OCI-M2 (cell line): ENCODE measurements around the gene TAF5L.

ENCODE experiments used
- DNase-seq: peaks from one replicate; lab custom pipeline; 2025; ENCODE audit not compliant: unreplicated experiment; lab: John Stamatoyannopoulos, UW

Gene TAF5L

DNA sequence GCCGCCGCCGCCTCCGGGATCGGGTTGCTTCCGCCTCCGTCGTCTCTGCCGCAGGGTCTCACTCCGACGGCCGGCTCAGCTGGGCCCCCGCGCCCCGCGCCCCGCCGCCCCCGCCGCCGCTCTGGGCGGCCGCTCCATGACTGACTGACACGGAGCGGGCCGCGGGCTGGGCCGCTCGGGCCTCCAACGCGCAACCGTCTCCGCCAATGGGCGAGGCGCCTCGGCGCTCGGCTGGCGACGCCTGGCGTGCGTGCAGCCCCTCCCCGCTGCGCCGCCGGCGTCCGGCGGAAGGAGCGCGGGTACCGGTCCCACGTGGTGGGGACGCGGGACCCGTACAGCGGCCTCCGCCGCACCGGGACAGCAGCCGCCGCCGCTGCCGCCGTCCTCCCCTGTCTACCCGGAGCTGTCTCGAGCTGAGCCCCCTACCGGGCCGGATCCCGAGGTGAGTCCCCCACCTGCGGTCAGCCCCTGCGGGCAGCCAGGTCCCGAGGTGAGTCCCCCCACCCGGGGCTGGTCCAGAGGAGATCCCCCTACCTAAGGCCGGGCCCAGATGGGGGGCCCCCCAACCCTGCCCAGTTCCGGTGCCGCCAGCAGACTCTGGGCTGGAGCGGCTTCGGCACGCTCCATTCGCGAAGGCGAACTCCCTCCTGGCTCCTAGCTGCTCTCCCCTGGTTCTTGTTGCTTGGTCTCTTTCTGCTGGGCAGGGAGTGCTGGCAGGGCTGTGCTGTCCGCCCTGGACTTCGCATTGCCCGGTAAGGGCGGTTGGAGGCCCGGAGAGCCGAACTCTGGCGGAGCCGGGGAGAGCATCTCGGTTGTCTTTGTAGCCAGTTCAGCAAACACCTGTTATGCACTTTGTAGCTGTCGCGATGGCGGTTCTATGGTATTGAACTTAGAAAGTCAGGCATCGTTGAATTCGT, at the start of gene TAF5L, which contains the start of gene URB2:
Gene TAF5L, minus strand, starts transcription at position 208 of the 917 bp plus-strand sequence. CDS start 11,640 bp downstream, outside the sequence.
Gene URB2, plus strand, starts transcription at position 333 of the 917 bp plus-strand sequence. CDS start 1,387 bp downstream, outside the sequence.
- no peak for DNase-seq

DNA sequence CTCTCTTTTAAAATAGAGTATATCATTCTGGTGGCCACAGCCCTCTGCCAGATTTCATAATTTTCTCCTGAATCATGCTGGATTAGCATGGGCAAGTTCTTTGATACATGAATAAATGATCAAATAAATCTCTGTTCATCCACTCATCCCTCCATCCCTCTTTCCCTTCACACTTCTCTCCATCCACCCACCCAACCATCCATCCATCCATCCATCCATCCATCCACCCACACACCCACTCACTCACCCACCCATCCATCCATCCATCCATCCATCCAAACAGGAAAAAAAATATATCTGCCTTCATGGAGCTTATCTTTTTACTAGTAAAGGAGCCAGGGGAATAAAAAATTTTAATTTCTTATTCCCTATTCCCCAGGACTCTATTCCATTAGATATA, 49.5 kb upstream of the TAF5L start:
- no peak for DNase-seq

DNA sequence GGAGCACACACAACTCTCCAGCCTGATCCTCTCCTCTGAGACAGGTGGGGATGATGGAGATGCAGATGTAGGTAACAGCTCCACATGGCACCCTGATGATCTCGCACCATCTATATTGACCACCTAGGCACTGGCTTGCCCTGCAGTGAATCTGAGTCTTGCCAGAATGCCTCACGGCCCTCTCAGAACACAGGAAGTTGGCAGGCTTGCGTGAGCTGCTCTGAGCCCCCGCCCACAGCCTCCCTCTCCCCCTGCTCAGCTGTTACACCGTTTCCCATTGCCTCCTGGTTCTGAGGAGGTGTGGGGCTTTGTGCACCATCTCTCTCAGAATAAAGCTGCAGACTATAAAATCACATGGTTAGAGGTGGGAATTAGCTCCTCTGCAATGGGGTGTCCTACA, 48.1 kb upstream of the TAF5L start:
- DNase-seq, result no peak

DNA sequence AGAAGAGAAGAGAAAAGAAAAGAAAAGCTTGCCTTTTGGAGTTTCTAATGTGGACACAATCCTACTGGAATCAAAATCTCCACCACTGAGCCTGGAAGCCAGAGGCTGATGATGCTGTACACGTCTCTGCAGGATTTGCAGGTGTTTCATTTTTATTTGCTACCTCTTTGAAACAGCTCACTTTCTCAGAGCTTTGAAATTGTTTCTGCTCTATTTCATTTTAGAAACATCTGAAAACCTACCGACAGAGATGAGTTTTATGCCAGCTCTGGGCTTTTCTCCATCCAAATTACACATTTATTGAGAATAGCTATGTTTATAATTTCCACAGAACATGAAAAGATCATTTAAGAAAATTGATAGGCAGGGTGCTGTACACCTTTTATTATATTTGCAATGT, 46.3 kb upstream of the TAF5L start:
- no peak for DNase-seq

DNA sequence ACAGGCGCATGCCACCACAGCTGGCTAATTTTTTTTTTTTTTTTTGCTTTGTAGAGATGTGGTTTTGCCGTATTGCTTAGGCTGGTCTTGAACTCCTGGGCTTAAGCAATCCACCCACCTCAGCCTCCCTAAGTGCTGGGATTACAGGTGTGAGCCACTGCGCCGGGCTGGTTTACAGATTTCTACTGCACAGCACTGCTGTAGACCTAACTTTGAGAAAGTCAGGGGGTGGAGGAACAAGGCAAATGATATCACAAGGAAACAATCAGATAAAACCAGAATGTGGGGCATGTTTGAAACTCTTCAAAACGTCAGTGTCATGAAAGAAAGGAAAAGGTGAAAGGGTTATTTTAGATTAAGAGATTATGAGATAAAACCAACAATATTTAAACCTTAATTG, 45.4 kb upstream of the TAF5L start:
- no peak for DNase-seq

DNA sequence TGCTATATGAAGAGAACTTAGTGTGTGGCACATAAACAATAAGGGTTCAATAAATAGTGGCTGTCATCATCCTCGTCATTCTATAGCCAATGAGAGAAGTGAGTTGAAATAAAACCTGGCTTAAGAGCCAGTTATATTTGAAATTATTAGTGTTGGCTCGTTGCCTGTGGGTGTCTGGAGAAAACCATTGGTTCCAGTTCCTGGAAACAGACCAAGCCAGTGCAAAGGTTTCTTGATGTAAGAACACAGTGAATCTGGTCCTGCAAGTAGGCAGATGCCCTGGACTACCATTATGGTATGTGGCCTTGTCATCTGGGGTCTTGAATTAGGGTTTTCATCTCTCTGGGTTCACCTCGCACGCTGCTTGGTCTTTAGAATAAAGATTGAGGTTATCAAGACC, 43.4 kb upstream of the TAF5L start:
- DNase-seq, result no peak

DNA sequence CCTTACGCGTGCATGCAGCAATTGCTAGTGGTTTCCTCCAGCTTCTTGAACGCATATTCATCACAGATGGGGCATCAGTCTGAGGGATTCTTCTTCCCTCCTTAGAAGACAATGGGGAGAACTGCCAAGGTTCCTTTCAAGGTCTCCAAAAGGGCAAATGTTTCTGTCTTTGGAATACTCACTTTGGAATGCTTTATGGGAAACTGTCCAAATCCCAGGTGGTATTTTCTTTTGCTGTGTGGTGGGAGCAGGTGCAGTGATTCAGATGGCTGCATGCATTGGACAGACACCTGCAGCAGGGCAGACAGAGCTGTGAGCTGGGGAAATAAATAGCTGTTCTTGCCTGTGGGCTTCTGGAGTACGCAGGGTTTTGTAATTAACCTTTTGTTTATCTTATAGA, 40.7 kb upstream of the TAF5L start:
- no peak for DNase-seq

DNA sequence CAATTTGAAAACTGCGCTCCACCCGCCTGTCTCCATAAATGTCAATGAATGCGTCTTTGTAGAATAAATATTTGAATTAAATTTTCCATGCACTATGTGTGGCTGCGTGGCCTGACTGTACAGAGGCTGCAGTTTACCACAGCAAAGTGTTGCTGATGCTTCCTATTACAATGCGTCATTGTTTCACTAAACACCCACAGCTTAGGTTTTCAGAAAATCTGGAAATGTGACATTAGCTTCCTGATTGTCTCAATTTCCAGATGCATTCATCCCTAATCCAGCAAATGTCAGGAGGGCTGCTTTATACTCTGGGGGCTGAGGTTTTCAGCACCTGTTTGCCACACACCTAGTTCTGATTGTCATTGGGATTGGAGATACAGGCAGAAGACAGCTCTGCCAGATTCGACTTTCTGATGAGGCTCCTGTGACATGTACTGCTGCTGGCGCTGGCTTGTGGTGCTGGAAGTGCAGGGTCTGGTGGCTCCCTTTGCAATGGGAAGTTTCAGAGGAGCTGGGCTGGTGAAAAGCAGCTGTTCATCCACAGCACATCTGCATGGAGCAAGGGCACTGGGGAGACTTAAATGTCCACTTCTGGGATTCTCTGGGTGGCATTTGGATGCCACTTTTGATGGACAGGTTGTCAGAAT, 40.1 kb upstream of the TAF5L start:
- no peak for DNase-seq

DNA sequence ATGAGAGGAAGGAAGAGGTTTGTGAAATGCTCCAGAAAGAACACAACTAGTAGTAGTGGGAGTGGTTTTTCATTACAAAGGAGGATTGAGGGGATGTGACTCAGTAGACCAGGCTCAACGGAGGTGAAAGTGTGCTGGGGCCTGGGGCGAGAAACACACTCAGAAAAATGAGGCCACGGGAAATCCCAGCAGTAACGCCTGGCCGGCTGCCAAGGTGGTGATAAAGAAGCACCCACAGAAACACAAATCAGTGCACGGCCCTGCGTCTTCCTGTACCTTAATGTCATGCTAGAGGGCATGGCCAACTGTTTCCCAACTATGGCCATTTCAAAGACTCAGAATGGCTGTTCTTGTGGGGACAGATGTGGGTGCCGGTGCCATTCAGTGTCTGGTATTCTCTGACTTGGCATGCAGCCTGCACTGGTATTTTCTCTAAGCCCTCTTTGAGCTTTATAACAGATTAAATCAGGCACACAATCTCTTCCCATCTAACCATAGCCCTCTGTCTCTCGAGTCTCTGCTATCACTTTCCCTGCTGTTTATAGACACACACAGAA, 38.3 kb upstream of the TAF5L start:
- DNase-seq, result no peak

DNA sequence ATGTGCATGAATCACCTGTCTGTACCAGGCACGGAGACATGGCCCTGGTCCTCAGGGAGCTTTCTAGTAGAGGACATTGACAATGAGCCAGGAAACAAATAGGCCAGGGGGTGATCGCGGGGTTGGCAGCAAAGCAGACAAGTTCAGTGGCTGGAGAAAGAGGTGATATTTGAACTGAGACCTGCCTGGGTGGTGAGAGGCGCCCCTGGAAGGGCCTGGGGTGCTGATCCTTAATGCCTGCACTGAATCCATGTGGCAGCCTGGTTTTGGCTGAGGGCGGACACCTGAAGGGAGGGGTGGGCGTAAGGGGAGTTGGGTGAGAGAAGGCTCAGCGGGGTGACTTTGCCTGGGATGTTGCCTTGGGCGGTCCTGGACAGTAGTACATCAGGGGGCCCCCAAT, 36.0 kb upstream of the TAF5L start:
- no peak for DNase-seq

DNA sequence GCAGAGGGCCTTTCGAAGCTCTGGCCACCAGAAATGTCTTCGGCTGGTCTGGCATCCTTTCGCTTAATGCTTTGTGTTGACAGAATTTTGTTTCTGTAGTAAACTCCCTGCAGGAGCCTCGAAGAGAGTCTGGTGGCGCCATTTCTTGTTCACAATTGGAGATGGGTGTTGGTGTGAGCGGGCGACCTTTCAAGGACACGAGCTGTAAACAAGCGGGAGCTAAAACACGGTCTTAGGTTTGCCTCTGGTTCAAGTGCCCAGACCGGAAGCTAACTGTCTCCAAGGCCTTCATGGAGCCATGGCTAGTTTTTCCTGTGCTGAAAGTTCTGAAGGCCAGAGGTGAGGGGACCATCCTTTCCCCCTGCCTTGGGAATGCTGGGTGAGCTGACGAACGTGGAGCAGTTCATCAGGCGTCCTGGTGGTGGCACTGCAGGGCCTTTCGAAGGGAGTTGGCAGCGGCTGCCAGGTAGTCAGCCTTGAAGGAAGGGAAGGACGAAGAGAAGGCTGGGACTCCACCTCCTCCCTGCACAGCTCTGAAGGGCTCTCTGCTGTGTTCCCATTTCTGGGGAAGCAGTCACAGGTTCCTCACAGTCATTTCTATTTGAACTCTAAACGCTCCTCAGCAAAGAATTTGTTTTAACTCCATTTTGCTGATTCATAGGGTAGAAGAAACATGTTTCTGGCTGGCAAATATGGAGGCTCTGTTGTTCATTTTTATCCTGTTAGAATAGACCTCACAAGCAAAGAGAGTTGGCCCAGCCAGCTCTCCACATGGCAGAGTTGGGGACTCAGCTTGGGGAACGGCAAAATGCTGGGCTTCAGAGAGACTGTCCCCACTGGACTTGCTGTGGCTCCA, 35.3 kb upstream of the TAF5L start:
- DNase-seq, result no peak

DNA sequence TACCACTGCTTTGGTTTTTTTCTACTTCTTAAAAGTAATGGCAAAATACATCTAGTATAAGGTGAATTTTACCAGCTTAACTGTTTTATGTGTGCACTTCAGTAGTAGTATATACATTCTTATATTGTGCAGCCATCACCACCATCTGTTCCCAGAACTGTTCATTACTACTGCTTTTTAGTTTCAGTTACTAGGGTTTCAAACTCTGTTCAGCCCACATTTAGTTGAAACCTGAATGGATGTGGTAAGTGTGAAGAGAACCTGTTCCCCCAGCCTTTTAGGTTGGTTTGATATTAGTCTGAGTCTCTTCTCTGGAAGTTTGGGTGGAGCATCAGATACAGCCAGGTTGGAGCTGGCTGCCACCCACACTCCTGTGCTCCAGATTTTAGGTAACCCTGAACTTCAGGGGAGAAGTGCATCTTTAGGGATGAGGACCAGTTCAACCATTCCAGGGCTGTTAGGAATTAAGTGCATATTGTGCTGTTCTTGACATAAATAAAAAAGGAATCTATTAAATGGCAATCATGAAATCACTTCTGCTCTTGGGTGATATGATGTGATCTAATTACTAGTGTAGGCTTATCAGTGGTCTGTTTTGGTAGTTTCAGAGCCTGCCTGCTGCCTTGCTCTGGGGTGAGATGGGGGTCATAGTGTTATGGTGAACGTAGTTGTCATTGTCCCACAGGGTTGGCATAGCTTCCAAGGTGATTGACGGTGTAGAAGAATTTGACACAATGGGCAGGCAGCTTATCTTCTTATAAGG, 32.3 kb upstream of the TAF5L start:
- DNase-seq, result no peak

DNA sequence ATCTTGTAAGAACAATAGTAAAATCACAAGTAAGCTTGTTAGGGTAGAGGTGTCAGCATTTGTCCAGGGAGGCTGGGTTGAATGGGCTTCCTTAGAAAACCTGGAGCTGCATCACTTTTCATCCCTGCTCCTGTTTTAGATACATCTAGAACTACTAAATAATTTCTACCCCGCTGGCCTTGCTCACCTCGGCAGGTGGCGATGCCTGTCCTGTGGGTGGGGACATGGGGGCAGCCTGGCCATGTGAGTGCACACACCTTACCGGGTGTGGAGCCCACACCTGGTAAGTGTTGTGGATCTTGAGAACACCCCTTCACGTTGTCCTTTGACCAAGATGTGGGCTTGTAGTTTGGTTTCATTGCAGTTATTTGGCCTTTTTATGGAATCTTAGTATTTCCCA, 29.9 kb upstream of the TAF5L start:
- DNase-seq, result no peak

DNA sequence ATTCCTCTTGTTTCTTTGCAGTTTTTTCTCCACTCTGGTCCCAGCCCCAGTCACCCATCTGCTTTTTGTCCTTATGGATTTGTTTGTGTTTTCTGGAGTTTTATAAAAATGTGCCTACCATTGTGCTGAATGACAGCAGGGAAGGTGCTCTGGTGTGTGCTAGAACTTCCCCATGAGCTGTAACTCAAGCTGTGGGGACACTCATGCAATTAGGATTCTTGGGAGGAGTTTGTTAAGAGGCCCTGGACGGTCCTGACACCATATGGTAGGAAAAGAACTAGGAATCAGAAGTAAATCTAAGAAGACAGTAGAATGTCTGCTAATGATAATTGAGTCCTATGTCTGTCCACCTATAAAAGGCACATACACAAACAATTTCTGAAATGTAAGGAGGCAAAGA, 27.5 kb upstream of the TAF5L start:
- no peak for DNase-seq

DNA sequence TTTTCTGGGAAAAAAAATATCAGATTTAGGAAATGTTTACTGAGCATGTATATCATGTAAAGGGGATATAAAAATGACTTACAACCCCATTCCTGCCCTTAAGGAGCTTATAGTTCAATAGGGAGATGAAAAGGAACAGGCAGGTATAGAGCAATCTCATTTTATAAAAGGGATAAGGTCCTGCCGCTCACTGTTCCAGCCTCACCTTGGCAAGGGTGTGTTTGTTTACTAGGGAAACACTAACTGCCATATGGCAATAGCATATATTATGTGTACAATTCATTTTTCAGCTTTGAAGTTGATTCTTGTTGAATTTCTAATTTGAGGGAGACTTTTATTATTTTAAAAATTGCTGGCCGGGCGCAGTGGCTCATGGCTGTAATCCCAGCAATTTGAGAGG, 25.6 kb upstream of the TAF5L start:
- no peak for DNase-seq

DNA sequence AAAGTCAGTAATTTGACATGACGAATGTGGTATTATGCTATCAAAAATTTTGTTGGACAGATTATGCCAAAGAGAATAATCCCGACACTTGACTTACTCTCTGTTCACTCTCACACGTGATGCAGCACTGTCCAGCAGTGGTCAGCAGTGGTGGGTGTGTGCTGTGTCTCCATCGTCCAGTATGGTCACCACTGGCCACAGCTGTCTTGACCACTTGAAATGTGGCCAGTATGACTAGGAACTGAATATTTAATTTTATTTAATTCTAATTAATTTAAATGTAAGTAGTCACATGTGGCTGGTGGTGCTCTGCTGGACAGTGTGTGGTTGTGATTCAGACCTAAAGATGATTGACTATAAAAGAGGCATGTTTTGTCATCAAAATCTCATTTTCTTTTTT, 24.1 kb upstream of the TAF5L start:
- no peak for DNase-seq

DNA sequence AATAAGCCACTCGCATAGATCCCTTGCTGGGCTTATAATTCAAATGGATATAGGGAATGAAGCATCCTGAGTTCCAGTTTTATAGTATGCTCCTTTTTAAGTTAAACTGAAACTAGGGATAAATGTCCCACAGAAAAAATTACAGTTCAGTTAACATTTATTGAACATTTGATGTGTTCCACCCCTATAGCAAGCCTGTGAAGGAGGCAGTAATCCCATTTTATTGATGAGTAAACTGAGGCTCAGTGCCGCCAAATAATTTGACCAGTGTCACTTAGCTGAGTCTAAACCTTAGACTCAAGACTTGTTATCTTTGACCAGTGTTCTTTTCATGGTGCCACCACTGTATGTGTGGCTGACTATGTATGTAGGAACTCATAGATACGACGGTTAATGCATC, 22.5 kb upstream of the TAF5L start:
- DNase-seq, result no peak

DNA sequence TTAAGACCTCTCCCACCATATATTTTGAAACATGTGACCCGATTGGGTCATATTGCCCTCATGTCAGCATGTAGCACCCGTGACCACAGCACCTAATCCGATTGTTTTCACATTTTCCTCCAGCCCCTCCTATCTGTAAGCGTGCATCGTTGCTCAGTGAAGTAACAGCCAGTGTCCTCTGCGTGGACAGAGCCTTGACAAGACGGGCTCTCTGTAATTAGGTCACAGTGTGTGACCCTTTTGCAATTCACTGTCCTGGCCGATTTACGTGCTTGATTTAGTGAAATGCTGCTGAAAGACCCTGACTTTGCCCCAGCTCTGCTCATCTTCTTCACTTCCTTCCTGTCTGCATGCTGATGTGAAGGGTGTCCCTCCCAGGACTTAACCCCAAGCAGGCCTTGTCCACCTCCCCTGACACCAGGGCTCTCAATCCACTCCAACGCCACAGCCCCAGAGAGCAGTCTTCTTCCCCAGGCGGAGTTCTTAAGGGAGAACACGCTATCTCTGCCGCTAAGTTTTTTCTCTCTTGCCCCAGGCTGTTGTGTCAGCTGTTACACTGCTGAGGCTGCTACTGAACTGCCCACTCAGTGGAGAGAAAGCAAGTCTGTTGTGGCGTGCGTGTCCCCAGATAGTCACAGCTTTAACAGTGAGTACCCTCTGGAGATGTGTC, 19.5 kb upstream of the TAF5L start:
- DNase-seq, result no peak

DNA sequence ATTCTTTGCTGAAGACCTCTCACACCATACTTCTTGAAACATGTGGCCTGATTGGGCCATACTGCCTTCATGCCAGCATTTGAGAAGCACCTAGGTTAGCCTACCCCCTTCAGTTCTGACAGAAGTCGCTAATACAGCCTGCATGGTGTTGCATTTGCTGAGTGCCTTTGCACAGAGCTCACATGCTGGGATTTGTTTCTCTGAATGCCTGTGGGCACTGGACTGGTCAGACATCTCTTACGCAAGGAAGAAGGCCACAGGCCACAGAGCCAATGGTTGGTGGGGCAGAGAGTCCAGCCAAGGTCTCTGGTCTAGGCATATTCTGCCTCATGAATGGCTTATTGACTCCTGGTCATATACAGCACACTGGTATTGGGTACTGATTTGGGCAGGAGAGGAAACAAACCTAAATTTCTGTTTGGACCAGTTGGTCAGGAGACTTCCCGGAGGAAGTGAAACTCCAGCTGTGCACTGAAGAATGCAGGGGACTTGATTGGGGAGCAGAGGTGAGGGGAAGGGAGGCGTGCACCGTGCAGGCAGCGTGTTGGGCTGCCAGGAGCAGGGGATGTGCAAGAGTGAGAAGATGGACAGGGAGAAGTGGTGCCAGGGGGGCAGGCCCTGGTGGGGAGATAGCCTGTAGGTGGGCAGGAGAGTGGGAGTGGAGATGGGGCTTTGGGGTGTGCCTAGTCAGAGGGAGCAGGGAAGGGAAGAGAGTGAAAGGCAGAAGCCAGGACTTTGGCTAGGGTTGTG, 18.2 kb upstream of the TAF5L start:
- DNase-seq, result no peak
